Liver (tissue), 3 donors: ENCODE data around the gene TTC7B.

ENCODE experiments used
- EGR1 ChIP-seq, 2 donors: IDR thresholded peaks; 2 replicates each; pipeline ENCODE4 v1.6.1; 2016 to 2018; ENCODE audit warnings: antibody characterized with exemption in 2 of 2, low read depth in 2 of 2
- GABPA ChIP-seq, 2 donors: IDR thresholded peaks in 1 of 2; conservative IDR thresholded peaks in 1 of 2; 2 replicates each; pipeline ENCODE4 v1.6.1; 2016; ENCODE audit warnings: antibody characterized with exemption in 2 of 2, mild to moderate bottlenecking in 1 of 2, moderate library complexity in 1 of 2
- RAD21 ChIP-seq, 2 donors: IDR thresholded peaks; 2 replicates each; pipeline ENCODE4 v1.6.1; 2016; ENCODE audit warnings: antibody characterized with exemption in 2 of 2, mild to moderate bottlenecking in 2 of 2
- REST ChIP-seq: IDR thresholded peaks from 2 replicates; pipeline ENCODE4 v1.6.1; 2016; ENCODE audit warnings: antibody characterized with exemption, mild to moderate bottlenecking
- YY1 ChIP-seq: IDR thresholded peaks from 2 replicates; pipeline ENCODE4 v1.6.1; 2016; ENCODE audit warnings: antibody characterized with exemption, mild to moderate bottlenecking
- TF ChIP-seq, protein P1 (sequence below): fragments of 150-350 bp; IDR thresholded peaks from 2 replicates; pipeline ENCODE4 v1.5.1; 2017; ENCODE audit warnings: improper control_type of control experiment, low read depth, low read length; ENCODE audit not compliant: missing input control
- TF ChIP-seq, protein P2 (sequence below): IDR thresholded peaks from 2 replicates; pipeline ENCODE4 v1.6.1; 2016; ENCODE audit warnings: antibody characterized with exemption
- donor health status: healthy.
- donor health status: healthy.

GRCh38 chr14:90700933-90701776, 115.1 kb downstream of the TTC7B start:
- TF ChIP-seq, protein P1, sequence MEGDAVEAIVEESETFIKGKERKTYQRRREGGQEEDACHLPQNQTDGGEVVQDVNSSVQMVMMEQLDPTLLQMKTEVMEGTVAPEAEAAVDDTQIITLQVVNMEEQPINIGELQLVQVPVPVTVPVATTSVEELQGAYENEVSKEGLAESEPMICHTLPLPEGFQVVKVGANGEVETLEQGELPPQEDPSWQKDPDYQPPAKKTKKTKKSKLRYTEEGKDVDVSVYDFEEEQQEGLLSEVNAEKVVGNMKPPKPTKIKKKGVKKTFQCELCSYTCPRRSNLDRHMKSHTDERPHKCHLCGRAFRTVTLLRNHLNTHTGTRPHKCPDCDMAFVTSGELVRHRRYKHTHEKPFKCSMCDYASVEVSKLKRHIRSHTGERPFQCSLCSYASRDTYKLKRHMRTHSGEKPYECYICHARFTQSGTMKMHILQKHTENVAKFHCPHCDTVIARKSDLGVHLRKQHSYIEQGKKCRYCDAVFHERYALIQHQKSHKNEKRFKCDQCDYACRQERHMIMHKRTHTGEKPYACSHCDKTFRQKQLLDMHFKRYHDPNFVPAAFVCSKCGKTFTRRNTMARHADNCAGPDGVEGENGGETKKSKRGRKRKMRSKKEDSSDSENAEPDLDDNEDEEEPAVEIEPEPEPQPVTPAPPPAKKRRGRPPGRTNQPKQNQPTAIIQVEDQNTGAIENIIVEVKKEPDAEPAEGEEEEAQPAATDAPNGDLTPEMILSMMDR, result no peak
- no peak for TF ChIP-seq EGR1 (IDR thresholded peaks at IDR 0.05; ENCODE audit: low read depth in 2 of 2)
- TF ChIP-seq YY1, result no peak
- TF ChIP-seq, protein P2, sequence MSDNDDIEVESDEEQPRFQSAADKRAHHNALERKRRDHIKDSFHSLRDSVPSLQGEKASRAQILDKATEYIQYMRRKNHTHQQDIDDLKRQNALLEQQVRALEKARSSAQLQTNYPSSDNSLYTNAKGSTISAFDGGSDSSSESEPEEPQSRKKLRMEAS, result no peak
- no peak for TF ChIP-seq RAD21 (IDR thresholded peaks at IDR 0.05)
- no peak for TF ChIP-seq GABPA (IDR thresholded peaks at IDR 0.05 in 1 of 2, conservative IDR thresholded peaks at IDR 0.05 in 1 of 2)
- no peak for TF ChIP-seq REST
